ENCODE results near the gene TADA2B. TPM values are rescaled to one million over a fixed set of nuclear protein-coding genes. Genes with fewer than 3 reads are reported as not detected.

TADA2B gene
- total and polyA plus RNA-seq, 9 of the 15 experiments (the other 6 are each of a cell fraction or from before 2014, with no cell fraction given) = 0.55 to 12.2 (median 7.5) TPM

- ATAC-seq (no peak), DNase-seq (ENCODE audit: extremely low read depth in 1 of 4, low spot score in 3 of 4) (no peak), FAIRE-seq (no peak)
- Histone ChIP-seq H3K36me3 (ENCODE audit: control insufficient read depth, insufficient read depth, low read length) (no peaks in the 10 kb centered on the region), H3K27me3 (ENCODE audit: control insufficient read depth in 2 of 2, insufficient read depth in 2 of 2, low read length in 2 of 2) (no peaks in the 10 kb centered on the region), H3K9me1 (ENCODE audit: control insufficient read depth, insufficient read depth, low read length) (no peaks in the 10 kb centered on the region), H3K9me3 (replicated peaks; ENCODE audit: control insufficient read depth, insufficient read depth, low read depth, low read length) (peaks cover 4% of the 10 kb centered on the region), H3K4me3 (no peak overlapping the region), H4K20me1 (replicated peaks; ENCODE audit: control insufficient read depth, insufficient read depth, low read length) (no peaks in the 10 kb centered on the region; the same call in none of the 2 replicates), H3K79me2 (ENCODE audit: control insufficient read depth, insufficient read depth, low read length) (no peaks in the 10 kb centered on the region), H2AFZ (ENCODE audit: low read depth, low read length) (no peak overlapping the region), H3K4me2 (ENCODE audit: insufficient read depth, low read length) (no peak overlapping the region), H3K27ac (ENCODE audit: extremely low read depth, low read depth, low read length) (no peak overlapping the region), H3K4me1 (replicated peaks in 1 of 2; ENCODE audit: control insufficient read depth in 2 of 2, insufficient read depth in 2 of 2, low read length in 2 of 2) (peaks cover 2 to 21% of the 10 kb centered on the region in 2 experiments; a peak in 4 of 5 replicates), H3K9ac (ENCODE audit: insufficient read depth in 1 of 2, low read depth in 2 of 2, low read length in 2 of 2) (no peak overlapping the region)
- intact Hi-C loops (cut with micrococcal nuclease) (no loop called here), in situ Hi-C loops (cut with MboI) (no loop called here)
- 61% methylated on average over 13 of the region's 25 CpGs for WGBS (ENCODE audit: insufficient coverage, low coverage, missing lambda C conversion rate)
- ChIA-PET CTCF (ENCODE audit: low intra/inter-chr PET ratio) (no interaction called here), POLR2A (interaction anchor here (0.9 kb wide), 1 partner anchor 227 kb away, joined by 3 read pairs; no protein-coding TSS in a partner anchor)
- no TSS peak for BruUV-seq (replicated peaks)
- TF ChIP-seq, protein P1, sequence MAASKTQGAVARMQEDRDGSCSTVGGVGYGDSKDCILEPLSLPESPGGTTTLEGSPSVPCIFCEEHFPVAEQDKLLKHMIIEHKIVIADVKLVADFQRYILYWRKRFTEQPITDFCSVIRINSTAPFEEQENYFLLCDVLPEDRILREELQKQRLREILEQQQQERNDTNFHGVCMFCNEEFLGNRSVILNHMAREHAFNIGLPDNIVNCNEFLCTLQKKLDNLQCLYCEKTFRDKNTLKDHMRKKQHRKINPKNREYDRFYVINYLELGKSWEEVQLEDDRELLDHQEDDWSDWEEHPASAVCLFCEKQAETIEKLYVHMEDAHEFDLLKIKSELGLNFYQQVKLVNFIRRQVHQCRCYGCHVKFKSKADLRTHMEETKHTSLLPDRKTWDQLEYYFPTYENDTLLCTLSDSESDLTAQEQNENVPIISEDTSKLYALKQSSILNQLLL (CRISPR knock-in tag; IDR thresholded peaks at IDR 0.05; ENCODE audit: borderline replicate concordance) = no peak
- no peak for TF ChIP-seq L3MBTL2 (IDR thresholded peaks at IDR 0.05)
- TF ChIP-seq HNRNPUL1 (IDR thresholded peaks at IDR 0.05; ENCODE audit: low read length) = no peak
- no peak for TF ChIP-seq NONO (IDR thresholded peaks at IDR 0.05; ENCODE audit: low read depth in 2 of 2, low read length in 1 of 2)
- TF ChIP-seq CBX1 (IDR thresholded peaks at IDR 0.05; ENCODE audit: low read depth) = 0 out of 2 replicates have a peak, but pooled peaks have one; percentile 56
- peak; percentile 79 for TF ChIP-seq CHD4 (IDR thresholded peaks at IDR 0.05; ENCODE audit: insufficient read depth, insufficient replicate concordance, low read depth, low read length, poor library complexity, severe bottlenecking)
- no peak for TF ChIP-seq CBX3 (IDR thresholded peaks at IDR 0.05; ENCODE audit: borderline replicate concordance in 1 of 2, low read length in 2 of 2)
- TF ChIP-seq CUX1 (CRISPR knock-in tag; IDR thresholded peaks at IDR 0.05) = no peak
- TF ChIP-seq, protein P2, sequence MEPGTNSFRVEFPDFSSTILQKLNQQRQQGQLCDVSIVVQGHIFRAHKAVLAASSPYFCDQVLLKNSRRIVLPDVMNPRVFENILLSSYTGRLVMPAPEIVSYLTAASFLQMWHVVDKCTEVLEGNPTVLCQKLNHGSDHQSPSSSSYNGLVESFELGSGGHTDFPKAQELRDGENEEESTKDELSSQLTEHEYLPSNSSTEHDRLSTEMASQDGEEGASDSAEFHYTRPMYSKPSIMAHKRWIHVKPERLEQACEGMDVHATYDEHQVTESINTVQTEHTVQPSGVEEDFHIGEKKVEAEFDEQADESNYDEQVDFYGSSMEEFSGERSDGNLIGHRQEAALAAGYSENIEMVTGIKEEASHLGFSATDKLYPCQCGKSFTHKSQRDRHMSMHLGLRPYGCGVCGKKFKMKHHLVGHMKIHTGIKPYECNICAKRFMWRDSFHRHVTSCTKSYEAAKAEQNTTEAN (CRISPR knock-in tag; IDR thresholded peaks at IDR 0.05) = no peak
- TF ChIP-seq SIRT6 (IDR thresholded peaks at IDR 0.05; ENCODE audit: low read depth, low read length) = no peak
- TF ChIP-seq TAF1 (IDR thresholded peaks at IDR 0.05; ENCODE audit: control insufficient read depth, extremely low read depth, insufficient read depth, low read length, severe bottlenecking) = no peak
- no peak for TF ChIP-seq TSC22D4 (tag; IDR thresholded peaks at IDR 0.05)
- no peak for TF ChIP-seq TBL1XR1 (IDR thresholded peaks at IDR 0.05; ENCODE audit: low read length in 2 of 2)
Measured at GRCh38 chr4:7075962-7076695, 33.0 kb downstream of the TADA2B start.

Data from K562 (cell line).